Lower leg skin (tissue), 3 donors: Measurements from ENCODE around the gene CPEB4.

Source experiments
- CTCF ChIP-seq, 3 donors: fragments of 450-650 bp; IDR thresholded peaks; one replicate each; pipeline ENCODE4 v1.5.1; 2016; ENCODE audit warnings: antibody characterized with exemption in 3 of 3, mild to moderate bottlenecking in 3 of 3, moderate library complexity in 2 of 3
- POLR2A ChIP-seq, 2 donors: fragments of 450-650 bp; IDR thresholded peaks; one replicate each; pipeline ENCODE4 v1.6.1; 2016 to 2017; ENCODE audit warnings: antibody characterized with exemption in 2 of 2, mild to moderate bottlenecking in 1 of 2, moderate library complexity in 1 of 2

GRCh38 chr5:173855995-173856656, 32.0 kb upstream of the CPEB4 start:
- TF ChIP-seq CTCF (IDR thresholded peaks at IDR 0.05) (no peak), POLR2A (IDR thresholded peaks at IDR 0.05) (no peak)
